COLO668 (cell line): ENCODE results near the gene PBX3.
"Not testable (repeated sequence)": the region's sequence is repeated elsewhere in the genome, so short reads cannot be mapped to it uniquely, and the experiment has no call there.

Experiments
- DNase-seq: peaks from one replicate; lab custom pipeline; 2025; ENCODE audit not compliant: unreplicated experiment; lab: John Stamatoyannopoulos, UW

The PBX3 gene

DNA sequence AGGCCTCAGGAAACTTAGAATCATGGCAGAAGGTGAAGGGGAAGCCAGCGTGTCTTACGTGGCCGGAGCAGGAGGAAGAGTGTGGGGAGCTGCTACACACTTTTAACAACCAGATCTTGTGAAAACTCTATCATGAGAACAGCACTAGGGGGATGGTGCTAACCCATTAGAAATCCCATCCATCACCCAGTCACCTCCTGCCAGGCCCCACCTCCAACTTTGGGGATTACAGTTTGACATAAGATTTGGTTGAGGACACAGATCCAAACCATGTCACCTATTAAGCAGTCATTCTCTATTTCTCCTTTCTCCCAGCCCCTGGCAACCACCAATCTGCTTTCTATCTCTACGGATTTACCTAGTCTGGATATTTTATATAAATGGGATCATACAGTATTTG is 26.9 kb downstream of the PBX3 start:
- DNase-seq, result no peak

DNA sequence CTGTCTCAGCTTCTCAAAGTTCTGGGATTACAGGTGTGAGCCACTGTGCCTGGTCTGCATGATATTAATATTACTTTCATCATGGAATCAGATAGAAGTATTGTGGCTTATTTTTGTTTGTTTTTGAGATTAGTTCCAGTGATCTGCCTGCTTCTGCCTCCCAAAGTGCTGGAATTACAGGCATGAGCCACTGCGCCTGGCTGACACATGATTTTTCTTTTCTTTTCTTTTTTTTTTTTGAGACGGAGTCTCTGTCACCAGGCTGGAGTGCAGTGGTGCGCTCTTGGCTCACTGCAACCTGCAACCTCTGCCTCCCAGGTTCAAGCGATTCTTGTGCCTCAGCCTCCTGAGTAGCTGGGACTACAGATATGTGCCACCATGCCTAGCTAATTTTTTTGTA is 29.6 kb downstream of the PBX3 start:
- DNase-seq, result not testable (repeated sequence)

DNA sequence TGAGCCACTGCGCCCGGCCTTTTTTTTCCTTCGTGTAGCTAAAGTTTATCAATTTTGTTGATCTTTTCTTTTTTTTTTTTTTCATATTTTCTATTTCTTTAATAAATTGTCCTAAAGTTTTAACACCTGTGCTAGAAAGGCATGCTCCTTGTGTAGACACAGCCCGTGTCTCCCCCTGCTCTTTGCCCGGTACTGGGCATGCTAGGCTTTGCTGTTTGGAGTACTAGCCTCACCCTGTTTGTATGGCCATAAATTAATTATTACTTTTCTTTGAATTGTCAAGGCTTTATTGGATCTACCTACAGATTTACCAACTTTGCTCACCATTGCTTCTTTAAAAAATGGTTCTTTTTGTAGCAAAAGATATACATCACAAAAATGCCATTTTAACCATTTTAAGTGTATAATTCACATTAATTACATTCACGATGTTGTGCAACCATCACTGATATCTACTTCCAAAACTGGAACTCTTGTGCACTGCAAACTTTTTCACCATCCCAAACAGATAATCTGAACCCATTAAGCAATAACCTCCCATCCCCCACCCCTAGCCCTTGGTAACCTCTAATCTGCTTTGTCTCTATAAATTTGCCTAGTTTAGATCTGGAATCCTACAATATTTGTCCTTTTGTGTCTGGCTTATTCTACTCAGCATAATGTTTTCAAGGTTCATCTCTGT is 31.5 kb downstream of the PBX3 start:
- not testable (repeated sequence) for DNase-seq

DNA sequence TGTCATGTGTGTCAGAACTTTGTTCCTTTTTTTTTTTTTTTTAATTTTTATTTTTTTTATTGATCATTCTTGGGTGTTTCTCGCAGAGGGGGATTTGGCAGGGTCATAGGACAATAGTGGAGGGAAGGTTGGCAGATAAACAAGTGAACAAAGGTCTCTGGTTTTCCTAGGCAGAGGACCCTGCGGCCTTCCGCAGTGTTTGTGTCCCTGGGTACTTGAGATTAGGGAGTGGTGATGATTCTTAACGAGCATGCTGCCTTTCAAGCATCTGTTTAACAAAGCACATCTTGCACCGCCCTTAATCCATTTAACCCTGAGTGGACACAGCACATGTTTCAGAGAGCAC is 32.0 kb downstream of the PBX3 start:
- DNase-seq, result not testable (repeated sequence)

DNA sequence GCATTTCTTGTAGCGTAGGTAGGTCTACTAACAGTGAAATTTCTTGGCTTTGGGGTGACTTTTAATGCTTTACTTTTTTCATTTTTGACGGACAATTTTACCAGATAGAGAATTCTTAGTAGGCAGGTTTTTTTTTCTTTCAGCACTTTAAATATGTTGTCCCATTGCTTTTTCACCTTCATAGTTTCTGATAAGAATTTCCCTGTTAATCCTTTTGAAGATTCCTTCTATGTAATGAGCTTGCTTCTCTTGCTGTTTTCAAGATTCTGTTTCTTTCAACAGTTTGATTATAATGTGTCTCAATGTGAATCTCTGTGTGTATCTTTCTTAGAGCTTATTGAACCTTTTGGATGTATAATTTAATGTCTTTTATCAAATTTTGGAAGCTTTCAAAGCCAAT is 35.5 kb downstream of the PBX3 start:
- no peak for DNase-seq

DNA sequence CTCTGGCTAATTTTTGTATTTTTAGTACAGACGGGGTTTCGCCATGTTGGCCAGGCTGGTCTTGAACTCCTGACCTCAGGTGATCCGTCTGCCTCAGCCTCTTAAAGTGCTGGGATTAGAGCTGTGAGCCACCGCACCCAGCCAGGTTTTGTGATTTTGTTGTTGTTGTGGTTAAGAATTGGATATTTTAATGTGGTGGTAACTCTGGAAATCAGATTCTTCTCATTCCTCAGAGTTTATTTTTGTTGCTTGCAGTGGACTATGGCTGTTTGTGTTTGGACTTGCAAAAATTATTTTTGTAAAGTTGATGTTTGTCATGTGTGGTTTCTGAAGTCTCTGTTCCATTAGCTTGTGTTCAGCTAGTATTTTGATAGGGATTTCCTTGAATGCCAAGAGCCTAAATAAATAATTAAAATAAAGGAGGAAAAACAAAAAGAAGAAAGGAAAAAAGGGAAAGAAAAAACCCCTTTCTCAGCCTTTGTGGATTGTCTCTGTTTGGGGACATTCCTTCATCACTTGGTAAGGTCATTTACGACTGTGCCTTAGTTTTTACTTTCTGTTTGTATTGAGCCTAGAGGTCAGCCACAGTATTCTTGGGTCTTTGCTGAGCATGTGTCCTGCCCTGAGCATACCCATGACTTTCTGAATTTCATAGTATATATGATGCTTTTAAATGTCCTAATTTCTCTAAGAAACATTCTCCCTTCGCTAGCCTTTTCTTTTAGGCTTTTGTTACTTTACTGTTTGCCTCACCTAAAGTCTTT is 37.3 kb downstream of the PBX3 start:
- no peak for DNase-seq

DNA sequence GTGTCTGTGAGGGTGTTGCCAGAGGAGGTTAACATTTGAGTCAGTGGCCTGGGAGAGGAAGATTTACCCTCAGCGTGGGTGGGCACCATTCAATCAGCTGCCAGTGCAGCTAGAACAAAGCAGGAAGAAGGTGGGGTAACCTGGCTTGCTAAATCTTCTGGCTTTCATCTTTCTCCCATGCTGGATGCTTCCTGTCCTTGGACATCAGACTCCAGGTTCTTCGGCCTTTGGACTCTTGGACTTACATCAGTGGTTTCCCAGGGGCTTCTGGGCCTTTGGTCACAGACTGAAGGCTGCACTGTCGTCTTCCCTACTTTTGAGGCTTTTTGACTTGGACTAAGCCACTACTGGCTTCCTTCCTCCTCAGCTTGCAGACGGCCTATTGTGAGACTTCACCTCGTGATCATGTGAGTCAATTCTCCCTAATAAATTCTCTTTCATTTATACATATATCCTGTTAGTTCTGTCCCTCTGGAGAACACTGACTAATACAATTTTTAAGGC is 38.1 kb downstream of the PBX3 start:
- no peak for DNase-seq

DNA sequence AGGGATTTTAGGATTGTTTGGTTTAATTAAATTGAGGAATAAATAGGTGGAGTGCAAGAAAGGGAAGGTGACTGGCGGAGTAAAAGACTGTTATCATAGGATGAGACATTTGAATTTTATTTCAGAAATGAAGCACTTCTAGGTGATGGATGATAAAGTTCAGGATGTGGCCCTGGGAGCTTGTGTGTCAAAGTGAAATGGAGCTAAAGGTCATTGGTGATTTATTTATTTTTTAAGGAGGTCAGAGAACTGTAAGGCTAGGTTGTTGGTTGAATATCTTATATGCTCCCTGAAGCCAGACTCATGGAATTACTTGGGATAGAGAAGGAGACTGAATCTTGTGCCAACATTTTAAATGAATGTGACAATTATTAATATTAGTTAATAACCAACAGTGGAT is 40.5 kb downstream of the PBX3 start:
- no peak for DNase-seq

DNA sequence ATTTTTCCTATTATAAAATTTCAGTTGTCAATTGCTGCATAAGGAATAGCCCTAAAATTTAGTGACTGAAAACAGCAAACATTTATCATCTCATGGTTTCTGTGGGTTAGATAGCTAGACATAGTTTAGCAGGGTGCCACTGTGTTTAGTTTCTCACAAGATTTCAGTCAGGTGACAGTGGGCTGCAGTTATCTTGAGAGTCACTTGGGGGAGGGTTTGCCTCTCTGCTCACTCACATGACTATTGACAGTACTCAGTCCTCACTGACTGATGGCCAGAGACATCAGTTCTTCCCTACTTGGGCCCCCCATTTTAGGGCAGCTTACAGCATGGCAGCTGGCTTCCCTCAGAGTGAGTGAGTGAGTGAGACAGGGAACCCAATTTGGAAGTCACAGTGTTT is 42.0 kb downstream of the PBX3 start:
- no peak for DNase-seq

DNA sequence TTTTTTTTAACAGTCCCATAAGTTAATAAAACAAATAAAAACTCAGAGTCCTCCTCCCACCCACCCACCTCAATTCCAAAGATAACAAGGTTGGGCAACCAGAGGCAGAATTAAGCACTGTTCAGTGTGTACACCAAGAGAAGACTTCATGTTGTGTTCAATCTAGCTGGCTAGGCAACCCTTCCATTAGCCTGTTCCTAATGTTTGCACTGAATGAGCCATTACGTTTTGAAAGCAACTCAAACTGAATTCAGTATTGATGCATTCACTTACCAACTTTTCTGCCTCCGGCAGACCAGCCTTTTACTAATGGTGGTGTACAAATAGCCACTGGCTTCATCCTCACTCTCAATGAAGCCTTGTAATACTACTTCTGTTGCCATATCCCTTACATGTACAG is 47.5 kb downstream of the PBX3 start:
- DNase-seq, result no peak

DNA sequence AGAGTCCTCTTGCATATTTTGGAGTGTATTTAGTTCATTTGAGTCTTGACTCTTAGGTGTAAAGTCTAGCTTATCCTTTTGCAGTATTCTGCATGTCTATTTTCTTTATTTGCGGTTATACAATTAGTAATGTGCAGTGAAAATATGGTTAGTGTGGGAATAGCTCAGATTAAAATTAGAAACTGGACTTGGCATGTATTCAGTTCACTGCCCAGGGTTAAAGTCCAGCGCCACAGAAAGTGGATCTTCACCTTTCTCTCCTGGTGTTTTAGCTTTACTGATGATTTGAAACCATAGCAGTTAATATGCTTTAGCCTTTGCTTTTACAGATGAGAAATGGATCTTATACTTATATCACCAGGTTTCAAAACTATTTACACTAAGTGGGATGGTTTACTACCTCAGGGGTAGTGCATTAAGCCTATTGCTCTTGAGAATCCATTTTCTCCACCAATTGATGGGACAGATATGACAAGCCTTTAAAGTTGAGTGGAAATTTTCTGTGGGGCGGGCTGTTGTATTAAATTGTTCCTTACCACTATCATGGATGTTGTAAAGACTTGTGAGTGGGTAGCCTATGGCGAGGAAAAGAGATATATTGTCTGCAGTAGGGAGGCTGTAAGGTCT is 48.9 kb downstream of the PBX3 start:
- DNase-seq, result no peak

DNA sequence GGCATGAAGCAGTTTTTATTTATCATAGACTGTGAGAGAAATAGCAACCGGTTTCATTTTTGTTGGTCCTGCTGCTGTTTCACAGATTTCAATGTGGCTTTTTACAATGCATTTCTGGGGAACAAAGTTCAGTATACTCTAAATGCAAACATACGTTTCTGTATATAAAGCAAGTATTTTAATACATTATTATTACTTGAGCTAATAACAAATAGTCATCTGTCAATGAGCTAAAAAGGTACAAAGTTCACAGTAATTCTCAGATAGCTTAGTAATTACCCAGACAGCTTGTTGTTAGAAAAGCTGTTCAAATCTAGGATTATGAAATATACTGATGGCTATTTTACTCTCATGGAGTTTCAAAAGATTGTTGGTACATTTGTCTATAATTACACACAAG is 50.8 kb downstream of the PBX3 start:
- no peak for DNase-seq

DNA sequence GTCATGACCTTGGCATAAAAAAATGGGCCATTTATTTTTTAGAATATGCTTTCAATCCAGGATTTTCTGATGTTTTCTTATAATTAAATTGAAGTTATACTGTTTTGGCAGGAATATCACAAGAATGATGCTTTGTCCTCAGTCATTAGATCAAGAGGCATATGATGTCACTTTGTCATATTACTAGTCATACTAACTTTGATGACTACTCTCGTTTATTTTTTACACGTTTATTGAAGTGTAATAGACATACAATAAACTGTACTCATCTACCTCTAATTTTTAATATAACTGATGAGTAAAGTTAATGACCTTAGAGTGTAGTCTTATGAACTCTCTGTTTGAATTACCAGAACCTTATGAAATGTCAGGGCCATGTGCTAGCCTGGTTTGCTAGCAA is 56.4 kb downstream of the PBX3 start:
- DNase-seq, result no peak

DNA sequence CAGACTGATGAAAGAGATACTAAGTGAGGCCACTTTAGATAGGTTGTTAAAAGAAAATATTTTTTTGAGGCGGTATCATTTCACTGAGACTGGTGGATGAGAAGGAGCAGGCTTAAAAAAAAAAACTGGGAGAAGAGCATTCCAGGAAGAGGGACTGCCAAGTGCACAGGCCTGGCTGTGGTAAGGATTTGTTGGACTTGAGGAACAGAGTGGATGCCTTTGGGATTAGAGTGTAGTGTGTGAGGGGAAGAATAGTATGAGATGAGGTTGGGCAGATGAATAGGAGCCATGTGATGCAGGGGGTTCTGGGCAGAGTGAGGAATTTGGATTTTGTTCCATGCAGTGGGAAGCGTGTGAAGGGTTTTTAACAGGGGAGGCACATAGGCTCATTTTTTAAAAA is 57.9 kb downstream of the PBX3 start:
- DNase-seq, result no peak

DNA sequence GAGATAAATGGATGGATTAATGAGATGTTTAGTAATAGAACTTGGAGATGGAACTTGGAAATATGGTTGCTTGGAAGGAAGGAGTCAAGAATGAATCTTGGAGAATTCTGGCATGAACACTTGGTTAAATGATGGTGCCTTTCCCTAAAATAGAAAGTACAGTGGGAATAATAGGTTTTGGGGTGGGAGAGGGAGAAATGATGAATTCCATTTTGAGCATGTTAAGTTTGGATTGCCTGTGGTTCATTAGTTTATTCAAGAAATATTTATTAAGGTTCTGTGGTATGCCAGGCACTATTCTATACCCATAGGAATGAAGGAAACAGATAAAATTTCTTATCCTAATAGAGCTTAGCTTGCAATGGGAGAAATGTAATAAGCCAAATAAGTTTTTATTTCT is 58.4 kb downstream of the PBX3 start:
- DNase-seq, result no peak

DNA sequence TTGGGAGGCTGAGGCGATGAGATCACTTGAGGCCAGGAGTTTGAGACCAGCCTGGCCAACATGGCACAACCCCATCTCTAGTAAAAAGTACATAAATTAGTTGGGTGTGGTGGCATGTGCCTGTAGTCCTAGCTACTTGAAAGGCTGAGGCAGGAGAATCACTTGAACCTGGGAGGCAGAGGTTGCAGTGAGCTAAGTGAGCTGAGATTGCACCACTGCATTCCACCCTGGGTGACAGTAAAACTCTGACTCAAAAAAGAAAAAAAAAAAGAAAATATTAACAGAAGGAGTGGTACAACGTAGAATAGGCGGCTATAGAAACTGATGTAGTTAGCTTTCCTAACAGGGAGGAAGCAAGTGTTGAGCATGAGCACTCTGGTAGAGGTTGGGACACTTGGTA is 59.9 kb downstream of the PBX3 start:
- DNase-seq, result no peak

DNA sequence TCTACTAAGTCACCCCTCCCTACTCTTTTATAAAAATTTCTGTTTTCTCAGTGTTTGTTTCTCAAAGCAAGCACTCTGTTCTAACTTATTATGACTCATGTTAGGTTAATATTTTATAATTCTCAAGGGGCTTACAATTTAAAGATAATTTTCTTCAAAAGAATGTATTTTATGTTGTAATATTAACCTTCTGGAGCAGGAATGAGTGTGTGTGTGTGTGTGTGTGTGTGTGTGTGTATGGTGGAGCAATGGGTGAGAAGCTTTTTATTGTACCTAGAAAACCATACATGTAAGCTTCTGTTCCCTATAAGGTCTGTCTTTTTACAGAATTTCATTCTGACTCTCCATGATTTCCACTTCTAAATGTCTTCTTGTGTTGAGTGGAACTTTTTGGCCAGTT is 63.0 kb downstream of the PBX3 start:
- no peak for DNase-seq

DNA sequence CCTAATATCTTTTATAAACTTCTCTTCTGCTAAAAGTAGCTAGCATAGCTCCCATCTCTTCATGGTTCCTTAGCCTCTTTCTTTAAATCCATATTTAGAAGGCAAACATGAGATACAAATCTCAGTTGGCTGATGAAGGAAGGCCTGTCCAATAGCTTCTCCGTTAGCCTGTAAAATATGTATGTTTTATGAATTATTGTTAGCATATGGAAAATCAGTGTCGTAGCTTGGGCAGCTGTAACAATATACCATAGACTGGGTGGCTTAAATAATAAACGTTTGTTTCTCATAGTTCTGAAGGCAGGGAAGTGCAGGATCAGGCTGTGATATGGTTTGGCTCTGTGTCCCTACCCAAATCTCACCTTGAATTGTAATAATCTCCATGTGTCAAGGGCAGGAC is 63.8 kb downstream of the PBX3 start:
- no peak for DNase-seq

DNA sequence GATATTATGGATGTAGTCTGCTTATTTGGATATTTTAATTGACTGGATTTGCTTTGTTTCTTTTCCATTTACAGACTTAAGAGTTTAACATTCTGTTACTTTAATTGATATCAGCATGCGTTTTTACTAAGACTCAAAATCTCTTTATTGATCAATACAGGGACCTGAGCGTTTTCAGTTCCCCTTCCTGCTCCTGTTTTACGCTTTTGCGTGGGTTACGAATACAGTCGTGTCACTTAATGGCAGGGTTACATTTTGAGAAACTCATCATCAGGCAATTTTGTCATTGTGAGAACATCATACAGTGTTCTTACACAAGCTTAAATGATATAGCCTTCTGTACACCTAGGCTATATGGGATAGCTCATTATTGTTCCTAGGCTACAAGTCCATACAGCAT is 65.2 kb downstream of the PBX3 start:
- no peak for DNase-seq

DNA sequence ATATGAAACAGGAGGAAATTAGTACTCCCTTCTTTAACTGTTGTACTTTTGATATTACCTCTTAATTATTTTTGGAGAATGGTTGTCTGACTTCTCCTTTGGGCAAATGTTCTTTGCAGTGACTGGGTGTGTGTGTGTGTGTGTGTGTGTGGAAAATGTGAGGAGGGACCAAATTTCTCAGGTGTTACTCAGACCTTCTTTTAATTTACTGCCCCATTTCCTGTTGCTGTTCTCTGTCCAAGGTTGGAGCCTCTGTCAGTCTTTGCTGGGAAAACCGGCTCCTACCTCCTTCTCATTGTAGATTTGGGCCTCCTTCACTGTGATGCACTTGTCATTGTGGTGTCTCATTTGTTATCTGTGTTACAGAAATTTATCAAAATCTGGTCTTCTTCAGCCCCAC is 68.4 kb downstream of the PBX3 start:
- DNase-seq, result no peak

DNA sequence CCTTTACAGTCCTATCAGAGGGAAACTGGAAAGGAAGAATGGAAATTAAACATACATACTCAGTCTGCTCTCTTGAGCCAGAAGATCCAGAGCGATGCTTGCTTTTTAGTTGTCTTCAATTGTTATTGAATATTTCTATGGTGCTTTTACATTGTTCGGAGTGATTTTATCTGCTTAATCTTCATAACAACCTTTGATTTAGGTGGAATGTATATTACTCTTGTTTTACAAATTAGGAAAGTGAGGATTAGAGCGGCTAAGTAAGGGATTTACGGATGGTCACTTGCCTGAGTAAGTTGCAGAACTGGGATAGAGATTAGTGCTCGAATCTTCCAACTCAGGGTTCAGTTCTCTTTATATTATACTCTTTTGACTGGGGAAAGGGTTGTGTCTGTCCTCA is 69.1 kb downstream of the PBX3 start:
- DNase-seq, result no peak

DNA sequence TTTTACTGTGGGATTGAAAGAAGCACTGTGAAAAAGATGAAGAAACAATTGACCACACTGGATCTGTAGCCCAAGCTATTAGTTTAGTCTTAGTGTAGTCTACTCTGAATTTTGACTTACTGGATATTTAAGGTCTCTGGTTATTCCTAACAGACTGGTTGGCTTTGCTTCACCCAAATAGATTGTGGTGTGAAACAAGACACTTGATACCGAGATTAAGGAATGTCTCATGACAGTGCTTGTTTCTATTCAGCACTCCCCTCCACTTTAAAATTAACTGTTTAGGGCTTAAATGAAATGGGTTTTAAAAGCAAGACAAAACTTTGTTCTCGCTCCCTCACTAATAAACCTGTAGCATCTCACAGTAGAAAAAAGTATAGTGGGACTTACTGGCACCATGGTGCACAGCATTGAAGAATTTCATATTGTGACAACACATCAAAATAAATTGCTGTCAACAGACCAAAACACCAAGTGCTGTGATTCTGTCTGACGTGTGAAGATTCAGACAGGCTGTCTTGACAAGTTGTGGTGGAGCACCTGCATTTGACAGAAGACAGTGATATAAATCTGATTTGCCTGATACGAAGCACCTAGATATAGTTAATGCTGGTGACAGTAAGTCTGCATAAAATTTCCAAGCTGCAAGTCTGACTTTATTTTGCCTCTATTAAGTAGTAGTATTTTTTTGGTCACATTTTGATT is 73.1 kb downstream of the PBX3 start:
- no peak for DNase-seq
